ENCODE measurements around the gene COL28A1.

Gene COL28A1

GRCh38 chr7:7537711-7538110, 2.0 kb upstream of the COL28A1 start:
- Histone ChIP-seq H3K4me2 (no peak overlapping the region), H3K4me1 (ENCODE audit: low read depth, poor library complexity, severe bottlenecking) (no peaks in the 10 kb centered on the region), H3K9ac (no peak overlapping the region), H4K20me1 (ENCODE audit: insufficient read depth) (no peaks in the 10 kb centered on the region), H3K36me3 (ENCODE audit: insufficient read depth) (no peaks in the 10 kb centered on the region), H3K79me2 (ENCODE audit: insufficient read depth, low read depth) (no peaks in the 10 kb centered on the region), H3K27me3 (ENCODE audit: insufficient read depth, low read depth) (no peaks in the 10 kb centered on the region), H3K27ac (no peak overlapping the region), H2AFZ (ENCODE audit: low read depth) (no peak overlapping the region), H3K4me3 (IDR thresholded peaks at IDR 0.05; ENCODE audit: insufficient read depth, low read depth, low read length) (no peak overlapping the region)
- TF ChIP-seq CTCF (conservative IDR thresholded peaks at IDR 0.05; ENCODE audit: low read depth, low read length), result no peak

DNA sequence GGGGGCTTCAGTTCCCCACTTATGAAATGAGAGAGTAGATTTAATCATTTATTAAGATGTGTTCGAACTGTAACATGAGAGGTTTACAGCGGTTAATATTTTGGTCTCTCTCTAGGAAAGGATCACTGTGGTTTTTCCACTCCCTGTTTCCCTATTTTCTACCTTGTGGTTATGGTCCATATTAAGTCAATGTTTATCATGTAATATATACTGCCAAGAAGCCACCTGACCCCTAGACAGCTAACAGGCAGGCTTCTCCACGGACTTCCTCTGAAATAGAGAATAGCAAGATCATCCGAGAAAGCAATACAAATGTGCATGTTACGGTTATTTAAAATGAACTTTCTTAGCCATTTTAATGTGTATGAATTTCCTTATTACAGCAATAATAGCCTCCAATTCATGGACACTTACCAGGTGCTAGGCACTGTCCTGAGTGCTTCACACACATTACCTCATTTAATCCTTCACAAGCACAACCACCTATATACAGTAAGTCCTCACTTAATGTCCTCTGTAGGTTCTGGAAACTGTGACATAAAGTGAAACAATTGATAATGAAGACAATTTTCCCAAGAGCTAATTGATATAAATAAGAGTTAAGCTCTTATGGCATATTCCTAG, 835 bp upstream of the COL28A1 start:
- H3K4me1 ChIP-seq (ENCODE audit: low read depth, poor library complexity, severe bottlenecking), result no peaks in the 10 kb centered on the region
- no peaks in the 10 kb centered on the region for H3K36me3 ChIP-seq (ENCODE audit: insufficient read depth)
- no peak overlapping the region for H3K27ac ChIP-seq
- H3K4me2 ChIP-seq, result no peak overlapping the region
- no peaks in the 10 kb centered on the region for H4K20me1 ChIP-seq (ENCODE audit: insufficient read depth)
- no peaks in the 10 kb centered on the region for H3K79me2 ChIP-seq (ENCODE audit: insufficient read depth, low read depth)
- TF ChIP-seq CTCF (conservative IDR thresholded peaks at IDR 0.05; ENCODE audit: low read depth, low read length), result no peak
- H2AFZ ChIP-seq (ENCODE audit: low read depth), result no peak overlapping the region
- no peak overlapping the region for H3K4me3 ChIP-seq (IDR thresholded peaks at IDR 0.05; ENCODE audit: insufficient read depth, low read depth, low read length)
- H3K27me3 ChIP-seq (ENCODE audit: insufficient read depth, low read depth), result no peaks in the 10 kb centered on the region
- H3K9ac ChIP-seq, result no peak overlapping the region

GRCh38 chr7:7533831-7534430, 1.7 kb downstream of the COL28A1 start:
- Histone ChIP-seq H4K20me1 (ENCODE audit: insufficient read depth) (no peaks in the 10 kb centered on the region), H3K9ac (no peak overlapping the region), H3K36me3 (ENCODE audit: insufficient read depth) (no peaks in the 10 kb centered on the region), H2AFZ (ENCODE audit: low read depth) (no peak overlapping the region), H3K4me1 (ENCODE audit: low read depth, poor library complexity, severe bottlenecking) (no peaks in the 10 kb centered on the region), H3K27me3 (ENCODE audit: insufficient read depth, low read depth) (no peaks in the 10 kb centered on the region), H3K4me3 (IDR thresholded peaks at IDR 0.05; ENCODE audit: insufficient read depth, low read depth, low read length) (no peak overlapping the region), H3K4me2 (no peak overlapping the region), H3K79me2 (ENCODE audit: insufficient read depth, low read depth) (no peaks in the 10 kb centered on the region), H3K27ac (no peak overlapping the region)
- no peak for TF ChIP-seq CTCF (conservative IDR thresholded peaks at IDR 0.05; ENCODE audit: low read depth, low read length)

DNA sequence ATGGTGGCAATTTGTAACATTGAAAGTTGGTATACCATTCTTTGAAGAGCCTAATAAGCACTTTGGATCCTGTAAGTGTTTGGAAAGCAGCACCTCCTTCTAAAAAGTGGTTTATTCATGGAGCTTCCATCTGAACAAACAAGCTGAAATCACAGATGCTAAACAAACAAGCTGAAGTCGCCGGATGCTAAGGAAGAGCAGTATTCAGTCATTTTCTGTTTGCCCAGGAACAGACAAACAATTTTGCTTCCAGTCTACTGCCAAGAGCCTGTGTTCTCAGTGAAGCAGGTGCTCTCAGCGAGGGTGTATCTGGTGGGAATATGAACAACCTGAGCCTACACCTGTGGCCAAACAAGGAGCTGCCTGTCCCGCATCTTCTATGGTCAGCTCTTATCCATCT, 6.3 kb downstream of the COL28A1 start:
- Histone ChIP-seq H3K4me1 (ENCODE audit: low read depth, poor library complexity, severe bottlenecking) (no peaks in the 10 kb centered on the region), H3K27me3 (ENCODE audit: insufficient read depth, low read depth) (no peaks in the 10 kb centered on the region), H3K4me3 (IDR thresholded peaks at IDR 0.05; ENCODE audit: insufficient read depth, low read depth, low read length) (no peak overlapping the region), H3K79me2 (ENCODE audit: insufficient read depth, low read depth) (no peaks in the 10 kb centered on the region), H3K9ac (no peak overlapping the region), H3K27ac (no peak overlapping the region), H4K20me1 (ENCODE audit: insufficient read depth) (no peaks in the 10 kb centered on the region), H3K4me2 (no peak overlapping the region), H2AFZ (ENCODE audit: low read depth) (no peak overlapping the region), H3K36me3 (ENCODE audit: insufficient read depth) (no peaks in the 10 kb centered on the region)
- TF ChIP-seq CTCF (conservative IDR thresholded peaks at IDR 0.05; ENCODE audit: low read depth, low read length), result no peak
